ENCODE results near the gene TSPAN9. TPM values are rescaled to one million over a fixed set of nuclear protein-coding genes. Genes with fewer than 3 reads are reported as not detected.

Gene TSPAN9
- total and polyA plus RNA-seq, 2 experiments from 2014 or later = 6.0 to 31.5 TPM

DNA sequence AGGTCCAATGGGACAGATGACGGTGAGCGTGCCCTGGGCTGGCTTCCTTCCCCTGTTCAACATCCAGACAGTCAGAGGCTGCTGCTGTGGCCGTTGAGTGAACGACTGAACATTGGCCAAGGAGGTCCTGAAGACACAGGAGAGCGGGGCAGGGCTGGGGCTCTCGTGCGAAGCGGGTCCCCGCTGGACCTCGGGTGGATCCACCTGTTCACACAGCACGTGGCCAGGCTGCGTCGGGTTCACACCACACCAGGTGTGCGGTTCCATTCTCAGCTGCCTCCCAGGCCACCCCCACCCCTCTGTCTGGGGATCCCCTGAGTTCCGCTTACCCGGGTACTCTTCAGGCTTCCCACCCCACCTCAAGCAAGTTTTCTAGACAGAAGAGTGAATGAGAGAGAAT lies 214.8 kb downstream of the TSPAN9 start:
- Mint-ChIP-seq H3K4me3 (no peak overlapping the region), H3K4me1 (no peaks in the 10 kb centered on the region), H3K9me3 (no peaks in the 10 kb centered on the region), H3K27me3 (ENCODE audit: insufficient read depth, low read depth, poor library complexity) (peaks cover 13% of the 10 kb centered on the region), H3K36me3 (ENCODE audit: low read depth) (no peaks in the 10 kb centered on the region), H3K27ac (no peak overlapping the region)
- no peak overlapping the region for H3K27ac ChIP-seq (ENCODE audit: low read depth)
- DNase-seq (ENCODE audit: low spot score) = no peak
- H2AFZ ChIP-seq = no peak overlapping the region
- no peaks in the 10 kb centered on the region for H3K79me2 ChIP-seq (replicated peaks; ENCODE audit: insufficient read depth)
- no peaks in the 10 kb centered on the region for H3K9me2 ChIP-seq (ENCODE audit: insufficient read depth)
- H3K4me1 ChIP-seq (ENCODE audit: insufficient read depth) = no peaks in the 10 kb centered on the region
- H4K20me1 ChIP-seq (replicated peaks; ENCODE audit: insufficient read depth) = no peaks in the 10 kb centered on the region
- ATAC-seq = no peak
- H3F3A ChIP-seq (replicated peaks; ENCODE audit: low read depth) = no peaks in the 10 kb centered on the region
- no peak overlapping the region for H3K4me2 ChIP-seq
- H3K27me3 ChIP-seq (ENCODE audit: insufficient read depth) = no peaks in the 10 kb centered on the region
- no peak overlapping the region for H3K4me3 ChIP-seq
- no peak for TF ChIP-seq JUNB (IDR thresholded peaks at IDR 0.05; ENCODE audit: unreplicated experiment)
- no peak for TF ChIP-seq ETS1 (IDR thresholded peaks at IDR 0.05)
- TF ChIP-seq EZH2 (IDR thresholded peaks at IDR 0.05; ENCODE audit: low read depth, unreplicated experiment) = no peak
- no peak for TF ChIP-seq CREB1 (CRISPR knock-in tag; IDR thresholded peaks at IDR 0.05; ENCODE audit: low read depth)
- TF ChIP-seq ZNF331 (CRISPR knock-in tag; IDR thresholded peaks at IDR 0.05; ENCODE audit: low read depth) = no peak
- no peak for TF ChIP-seq POLR2AphosphoS5 (IDR thresholded peaks at IDR 0.05; ENCODE audit: low read depth)
- no peak for TF ChIP-seq EZH2phosphoT487 (IDR thresholded peaks at IDR 0.05; ENCODE audit: unreplicated experiment)
- TF ChIP-seq STAT1 (IDR thresholded peaks at IDR 0.05; ENCODE audit: unreplicated experiment) = no peak
- TF ChIP-seq ZNF114 (CRISPR knock-in tag; IDR thresholded peaks at IDR 0.05) = no peak
- TF ChIP-seq NANOG (IDR thresholded peaks at IDR 0.05; ENCODE audit: borderline replicate concordance) = no peak
- TF ChIP-seq, protein P1, sequence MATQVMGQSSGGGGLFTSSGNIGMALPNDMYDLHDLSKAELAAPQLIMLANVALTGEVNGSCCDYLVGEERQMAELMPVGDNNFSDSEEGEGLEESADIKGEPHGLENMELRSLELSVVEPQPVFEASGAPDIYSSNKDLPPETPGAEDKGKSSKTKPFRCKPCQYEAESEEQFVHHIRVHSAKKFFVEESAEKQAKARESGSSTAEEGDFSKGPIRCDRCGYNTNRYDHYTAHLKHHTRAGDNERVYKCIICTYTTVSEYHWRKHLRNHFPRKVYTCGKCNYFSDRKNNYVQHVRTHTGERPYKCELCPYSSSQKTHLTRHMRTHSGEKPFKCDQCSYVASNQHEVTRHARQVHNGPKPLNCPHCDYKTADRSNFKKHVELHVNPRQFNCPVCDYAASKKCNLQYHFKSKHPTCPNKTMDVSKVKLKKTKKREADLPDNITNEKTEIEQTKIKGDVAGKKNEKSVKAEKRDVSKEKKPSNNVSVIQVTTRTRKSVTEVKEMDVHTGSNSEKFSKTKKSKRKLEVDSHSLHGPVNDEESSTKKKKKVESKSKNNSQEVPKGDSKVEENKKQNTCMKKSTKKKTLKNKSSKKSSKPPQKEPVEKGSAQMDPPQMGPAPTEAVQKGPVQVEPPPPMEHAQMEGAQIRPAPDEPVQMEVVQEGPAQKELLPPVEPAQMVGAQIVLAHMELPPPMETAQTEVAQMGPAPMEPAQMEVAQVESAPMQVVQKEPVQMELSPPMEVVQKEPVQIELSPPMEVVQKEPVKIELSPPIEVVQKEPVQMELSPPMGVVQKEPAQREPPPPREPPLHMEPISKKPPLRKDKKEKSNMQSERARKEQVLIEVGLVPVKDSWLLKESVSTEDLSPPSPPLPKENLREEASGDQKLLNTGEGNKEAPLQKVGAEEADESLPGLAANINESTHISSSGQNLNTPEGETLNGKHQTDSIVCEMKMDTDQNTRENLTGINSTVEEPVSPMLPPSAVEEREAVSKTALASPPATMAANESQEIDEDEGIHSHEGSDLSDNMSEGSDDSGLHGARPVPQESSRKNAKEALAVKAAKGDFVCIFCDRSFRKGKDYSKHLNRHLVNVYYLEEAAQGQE (IDR thresholded peaks at IDR 0.05; ENCODE audit: unreplicated experiment) = no peak
- TF ChIP-seq ZNF462 (CRISPR knock-in tag; IDR thresholded peaks at IDR 0.05) = no peak
- TF ChIP-seq CTCF (conservative IDR thresholded peaks at IDR 0.05; ENCODE audit: low read depth in 2 of 2) = no peak
- H3K36me3 ChIP-seq (ENCODE audit: insufficient read depth) = no peaks in the 10 kb centered on the region
